ENCODE results near the gene GPR108. TPM values are rescaled to one million over a fixed set of nuclear protein-coding genes. Genes with fewer than 3 reads are reported as not detected.
"Not testable (repeated sequence)": the region's sequence is repeated elsewhere in the genome, so short reads cannot be mapped to it uniquely, and the experiment has no call there.

Gene GPR108
- polyA plus RNA-seq, 1 donor from 2014 or later = 24.6 TPM

DNA sequence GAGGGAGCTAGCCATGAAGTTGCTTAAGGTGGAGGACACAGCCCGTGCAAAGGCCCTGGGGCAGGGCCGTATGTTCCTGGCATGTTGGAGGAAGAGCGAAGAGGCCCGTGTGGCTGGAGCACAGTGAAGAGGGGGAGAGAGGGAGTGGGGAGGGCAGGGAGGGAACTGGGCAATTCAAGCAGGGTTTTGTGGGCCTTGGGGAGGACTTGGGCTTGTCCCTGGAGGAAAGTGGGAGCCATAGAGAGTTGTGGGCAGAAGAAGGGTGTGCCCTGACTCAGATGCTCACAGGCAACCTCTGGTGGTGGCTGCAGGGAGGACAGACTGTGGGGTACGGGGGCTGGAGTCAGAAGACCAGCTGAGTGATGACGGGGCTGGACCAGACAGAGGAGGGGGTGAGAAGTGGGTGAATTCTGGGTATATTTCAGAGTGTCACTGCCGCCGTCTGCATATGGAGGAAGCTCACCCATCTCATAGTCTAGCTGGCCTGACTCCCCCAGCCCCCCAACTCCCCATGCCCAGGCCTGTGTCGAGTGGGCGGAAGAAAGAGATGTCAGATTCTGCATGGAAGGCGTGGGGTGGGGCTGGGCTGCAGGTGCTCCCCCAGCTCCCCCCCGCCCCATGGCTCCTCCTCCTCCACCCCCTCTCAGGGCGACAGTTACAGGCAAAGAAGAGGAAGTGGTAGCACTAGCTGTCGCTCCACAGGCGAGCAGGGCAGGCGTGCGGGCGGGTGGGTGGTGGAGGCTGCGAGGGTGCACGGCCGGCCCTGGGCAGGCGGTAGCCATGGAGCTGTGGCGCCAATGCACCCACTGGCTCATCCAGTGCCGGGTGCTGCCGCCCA, 34.9 kb upstream of the GPR108 start, which contains the start of gene VAV1:
Gene VAV1 (plus strand): TSS at position 681 of the 838 bp plus-strand sequence. CDS start 100 bp downstream, at position 781.
- TF ChIP-seq POLR2AphosphoS5 (IDR thresholded peaks at IDR 0.05) (no peak), EZH2 (IDR thresholded peaks at IDR 0.05; ENCODE audit: borderline replicate concordance, insufficient read depth, low read length, poor library complexity, severe bottlenecking) (no peak), TAF1 (IDR thresholded peaks at IDR 0.05; ENCODE audit: low read depth) (no peak), RAD21 (conservative IDR thresholded peaks at IDR 0.05) (no peak), EP300 (conservative IDR thresholded peaks at IDR 0.05; ENCODE audit: poor library complexity, severe bottlenecking) (no peak), REST (IDR thresholded peaks at IDR 0.05; ENCODE audit: borderline replicate concordance) (no peak)
- TF ChIP-seq, protein P1, sequence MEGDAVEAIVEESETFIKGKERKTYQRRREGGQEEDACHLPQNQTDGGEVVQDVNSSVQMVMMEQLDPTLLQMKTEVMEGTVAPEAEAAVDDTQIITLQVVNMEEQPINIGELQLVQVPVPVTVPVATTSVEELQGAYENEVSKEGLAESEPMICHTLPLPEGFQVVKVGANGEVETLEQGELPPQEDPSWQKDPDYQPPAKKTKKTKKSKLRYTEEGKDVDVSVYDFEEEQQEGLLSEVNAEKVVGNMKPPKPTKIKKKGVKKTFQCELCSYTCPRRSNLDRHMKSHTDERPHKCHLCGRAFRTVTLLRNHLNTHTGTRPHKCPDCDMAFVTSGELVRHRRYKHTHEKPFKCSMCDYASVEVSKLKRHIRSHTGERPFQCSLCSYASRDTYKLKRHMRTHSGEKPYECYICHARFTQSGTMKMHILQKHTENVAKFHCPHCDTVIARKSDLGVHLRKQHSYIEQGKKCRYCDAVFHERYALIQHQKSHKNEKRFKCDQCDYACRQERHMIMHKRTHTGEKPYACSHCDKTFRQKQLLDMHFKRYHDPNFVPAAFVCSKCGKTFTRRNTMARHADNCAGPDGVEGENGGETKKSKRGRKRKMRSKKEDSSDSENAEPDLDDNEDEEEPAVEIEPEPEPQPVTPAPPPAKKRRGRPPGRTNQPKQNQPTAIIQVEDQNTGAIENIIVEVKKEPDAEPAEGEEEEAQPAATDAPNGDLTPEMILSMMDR (IDR thresholded peaks at IDR 0.05; ENCODE audit: poor library complexity, severe bottlenecking) = no peak
- H3K9ac ChIP-seq (ENCODE audit: low read length) = no peak within 1 kb of the TSS
- no peak within 1 kb of the TSS for H3K27ac ChIP-seq (ENCODE audit: low read length)
- no peak within 1 kb of the TSS for H3K4me2 ChIP-seq (ENCODE audit: low read length)
- H3K36me3 ChIP-seq (ENCODE audit: insufficient read depth, low read length) = no peaks in the 10 kb centered on the region
- peaks cover 13% of the 10 kb centered on the region for H3K27me3 ChIP-seq (ENCODE audit: insufficient read depth, low read depth, low read length)
- no peaks in the 10 kb centered on the region for H4K20me1 ChIP-seq (ENCODE audit: insufficient read depth)
- H3K9me3 ChIP-seq (ENCODE audit: low read length) = no peaks in the 10 kb centered on the region
- H2AFZ ChIP-seq (ENCODE audit: low read depth, low read length) = no peak within 1 kb of the TSS
- H3K9me2 ChIP-seq (ENCODE audit: insufficient read depth, low read length) = no peaks in the 10 kb centered on the region
- no peak within 1 kb of the TSS for H3K4me3 ChIP-seq (ENCODE audit: low read length)
- H3F3A ChIP-seq (ENCODE audit: insufficient read depth, low read length, poor library complexity, severe bottlenecking) = no peaks in the 10 kb centered on the region
- H3K79me2 ChIP-seq (replicated peaks; ENCODE audit: insufficient read depth, low read length) = no peaks in the 10 kb centered on the region

DNA sequence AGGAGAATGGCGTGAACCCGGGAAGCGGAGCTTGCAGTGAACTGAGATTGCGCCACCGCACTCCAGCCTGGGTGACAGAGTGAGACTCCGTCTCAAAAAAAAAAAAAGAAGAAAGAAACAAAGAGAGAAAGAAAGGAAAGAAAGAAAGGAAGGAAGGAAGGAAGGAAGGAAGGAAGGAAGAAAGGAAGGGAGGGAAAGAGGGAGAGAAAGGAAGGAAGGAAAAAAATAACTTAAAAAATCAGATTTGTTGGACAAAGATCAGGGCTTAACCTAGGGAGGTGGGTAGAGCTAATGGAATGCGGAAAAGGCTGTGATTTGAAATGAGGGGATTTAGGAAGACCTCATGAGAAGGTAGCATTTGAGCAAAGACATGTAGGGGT, 34.3 kb upstream of the GPR108 start:
- not testable (repeated sequence) for H3K27ac ChIP-seq (ENCODE audit: low read length); H3K36me3 ChIP-seq (ENCODE audit: insufficient read depth, low read length); H3K9ac ChIP-seq (ENCODE audit: low read length); H4K20me1 ChIP-seq (ENCODE audit: insufficient read depth); H3K9me2 ChIP-seq (ENCODE audit: insufficient read depth, low read length); H3K79me2 ChIP-seq (replicated peaks; ENCODE audit: insufficient read depth, low read length); H2AFZ ChIP-seq (ENCODE audit: low read depth, low read length); H3K9me3 ChIP-seq (ENCODE audit: low read length); H3K4me2 ChIP-seq (ENCODE audit: low read length); H3F3A ChIP-seq (ENCODE audit: insufficient read depth, low read length, poor library complexity, severe bottlenecking); H3K4me3 ChIP-seq (ENCODE audit: low read length)
- peaks cover 19% of the 10 kb centered on the region for H3K27me3 ChIP-seq (ENCODE audit: insufficient read depth, low read depth, low read length)
